ENCODE data around the gene DNAJC21.

GRCh38 chr5:34941936-34942335 is 12.6 kb downstream of the DNAJC21 start:
- TF ChIP-seq, protein P1, sequence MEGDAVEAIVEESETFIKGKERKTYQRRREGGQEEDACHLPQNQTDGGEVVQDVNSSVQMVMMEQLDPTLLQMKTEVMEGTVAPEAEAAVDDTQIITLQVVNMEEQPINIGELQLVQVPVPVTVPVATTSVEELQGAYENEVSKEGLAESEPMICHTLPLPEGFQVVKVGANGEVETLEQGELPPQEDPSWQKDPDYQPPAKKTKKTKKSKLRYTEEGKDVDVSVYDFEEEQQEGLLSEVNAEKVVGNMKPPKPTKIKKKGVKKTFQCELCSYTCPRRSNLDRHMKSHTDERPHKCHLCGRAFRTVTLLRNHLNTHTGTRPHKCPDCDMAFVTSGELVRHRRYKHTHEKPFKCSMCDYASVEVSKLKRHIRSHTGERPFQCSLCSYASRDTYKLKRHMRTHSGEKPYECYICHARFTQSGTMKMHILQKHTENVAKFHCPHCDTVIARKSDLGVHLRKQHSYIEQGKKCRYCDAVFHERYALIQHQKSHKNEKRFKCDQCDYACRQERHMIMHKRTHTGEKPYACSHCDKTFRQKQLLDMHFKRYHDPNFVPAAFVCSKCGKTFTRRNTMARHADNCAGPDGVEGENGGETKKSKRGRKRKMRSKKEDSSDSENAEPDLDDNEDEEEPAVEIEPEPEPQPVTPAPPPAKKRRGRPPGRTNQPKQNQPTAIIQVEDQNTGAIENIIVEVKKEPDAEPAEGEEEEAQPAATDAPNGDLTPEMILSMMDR (optimal IDR thresholded peaks at IDR 0.05 in 1 of 3, IDR thresholded peaks at IDR 0.05 in 1 of 3, conservative IDR thresholded peaks at IDR 0.05 in 1 of 3; ENCODE audit: extremely low read depth in 1 of 3, insufficient read depth in 2 of 3, low read length in 3 of 3) = no peak
- no peak for TF ChIP-seq EZH2 (IDR thresholded peaks at IDR 0.05; ENCODE audit: low read length)

Measured in keratinocyte (primary cell).